Femur (tissue), 1 donor: ENCODE data around the gene PDP2.

Experiments used
- DNase-seq: peaks from one replicate; pipeline ENCODE4 v3.0.0-alpha.2; 2017

The PDP2 gene

DNA sequence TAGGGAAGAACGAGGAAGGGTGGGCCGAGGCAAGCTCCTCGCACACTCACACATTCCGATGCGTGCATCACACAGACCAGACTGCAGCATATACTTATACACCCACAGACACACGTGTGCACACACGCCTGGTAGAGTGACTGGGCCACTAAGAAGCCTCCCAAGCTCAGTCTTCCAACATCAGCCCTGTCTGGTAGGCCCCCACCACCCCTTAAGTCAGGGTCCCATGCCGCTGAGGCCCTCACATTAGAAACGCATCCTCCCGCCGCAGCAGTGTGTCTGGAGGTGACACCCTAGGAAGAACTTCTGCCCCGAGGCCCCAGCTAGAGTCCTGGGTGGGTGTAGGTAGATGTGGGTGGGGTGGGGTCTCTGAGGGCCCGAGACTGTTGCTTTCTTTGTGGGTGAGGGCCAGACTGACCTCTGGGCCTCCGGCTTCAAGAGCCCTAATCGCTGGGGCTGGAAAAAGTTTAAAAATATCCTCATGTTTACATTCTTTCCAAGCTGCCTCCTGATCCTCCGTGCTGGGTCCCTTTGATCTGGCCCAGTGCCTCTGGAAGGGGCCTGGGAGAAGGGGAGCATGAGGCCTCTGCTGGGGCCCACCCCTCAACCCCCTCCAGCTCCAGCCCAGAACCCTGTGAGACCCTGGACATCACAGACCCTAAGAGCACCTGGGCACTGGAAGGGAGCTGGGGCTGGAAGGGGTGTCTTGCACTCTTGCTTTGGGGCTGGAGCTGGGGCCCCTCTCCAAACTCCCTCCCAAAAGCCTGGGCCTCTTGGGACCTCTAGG, 24.7 kb downstream of the PDP2 start:
- no peak for DNase-seq

- no peak for DNase-seq
Measured at GRCh38 chr16:66905633-66906539, 25.6 kb downstream of the PDP2 start.

DNA sequence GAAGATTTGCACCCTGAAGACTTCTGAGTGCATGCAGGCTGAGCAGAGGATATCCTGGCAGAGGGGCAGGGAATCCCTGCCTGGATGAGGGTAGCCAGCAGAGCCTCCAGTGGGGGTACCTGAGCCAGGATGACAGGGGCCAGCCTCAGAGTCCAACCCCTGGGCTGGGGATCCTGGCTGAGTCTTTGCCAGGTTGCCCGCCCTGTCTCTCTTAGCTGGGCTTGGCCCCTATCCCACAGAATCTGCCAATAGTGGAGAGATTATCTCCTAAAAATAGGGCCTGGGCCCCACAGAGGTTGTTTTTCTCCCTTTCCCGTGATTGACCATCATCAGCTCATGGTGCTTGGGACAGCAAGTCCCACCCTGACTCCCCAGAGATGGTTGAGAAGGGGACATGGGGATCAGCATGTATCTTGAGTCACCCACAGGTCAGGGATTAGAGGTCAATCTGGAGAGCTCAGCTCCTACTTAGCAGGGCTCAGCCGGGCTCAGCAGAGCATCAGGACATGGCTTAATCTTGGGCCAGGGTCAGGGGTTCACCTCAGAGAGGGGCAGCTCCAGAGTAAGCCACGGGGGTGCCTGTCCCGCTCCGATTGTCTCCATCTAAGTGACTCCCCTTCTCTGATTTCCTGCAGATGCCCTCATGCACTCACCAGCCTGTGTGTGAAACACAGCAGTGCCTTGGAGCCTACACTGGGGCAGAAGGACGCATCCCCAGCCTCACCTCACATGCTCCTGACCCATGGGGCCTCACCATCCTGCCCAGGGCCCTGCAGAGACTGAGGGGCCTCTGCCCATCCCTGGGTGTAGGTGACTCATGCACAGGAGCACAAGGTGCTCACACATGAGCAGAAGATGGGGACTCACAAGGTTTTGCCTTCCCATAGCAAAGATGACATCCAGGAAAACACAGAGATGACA, 26.9 kb downstream of the PDP2 start:
- DNase-seq = no peak

DNA sequence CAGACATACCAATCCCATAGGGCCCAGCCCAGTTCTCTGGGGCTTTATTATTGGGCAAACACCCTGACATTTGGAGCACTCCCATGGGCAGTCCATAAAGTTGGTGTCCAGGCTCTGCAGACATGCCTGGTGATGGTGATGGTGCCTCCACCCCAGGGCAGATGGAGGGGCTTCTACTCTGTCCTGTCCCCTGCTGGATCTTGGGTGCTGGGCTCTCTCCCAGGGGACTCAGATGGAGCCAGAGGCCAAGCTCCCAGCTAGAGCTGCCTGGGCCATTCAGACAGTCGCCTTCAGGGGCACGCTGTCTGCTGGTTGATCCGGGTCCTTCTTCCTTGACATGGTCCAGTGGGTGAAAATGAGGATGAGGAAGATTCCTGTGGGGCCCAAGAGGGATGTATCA, 27.8 kb downstream of the PDP2 start:
- no peak for DNase-seq

DNA sequence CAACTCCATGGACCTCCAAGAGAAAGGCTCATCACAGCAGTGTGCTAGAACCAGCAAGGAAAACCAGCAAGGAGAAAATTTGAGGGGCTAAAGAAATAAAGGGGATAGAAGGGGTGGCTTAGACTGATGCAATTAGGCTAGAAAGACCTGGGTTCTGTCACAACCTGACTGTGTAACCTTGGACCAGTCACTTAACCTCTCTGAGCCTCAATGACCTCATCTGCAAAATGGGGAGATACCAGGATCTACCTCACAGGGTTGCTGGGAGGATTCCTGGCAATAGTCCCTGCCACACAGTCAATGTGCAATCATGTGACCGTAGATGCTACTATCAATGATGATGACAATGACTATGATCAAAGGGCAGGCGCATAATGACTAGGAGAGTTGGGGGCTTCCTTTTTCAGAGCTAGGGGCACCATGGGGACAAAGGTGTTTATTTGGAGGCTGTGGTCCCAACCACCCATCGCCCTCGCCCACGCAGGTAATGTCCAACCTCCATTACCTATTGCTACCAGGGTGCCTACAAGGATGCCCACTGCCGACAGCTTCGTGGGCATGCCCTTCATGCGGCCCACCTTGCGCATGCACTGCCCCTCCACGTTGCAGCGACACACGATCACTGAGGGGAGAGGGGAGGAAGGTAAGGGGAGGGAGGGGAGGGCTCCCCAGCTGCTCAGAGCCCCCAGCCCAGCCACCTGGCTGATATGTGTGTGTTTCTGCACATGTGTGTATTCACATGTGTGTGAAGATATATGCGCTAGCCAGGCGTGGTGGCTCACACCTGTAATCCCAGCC, 28.6 kb downstream of the PDP2 start:
- no peak for DNase-seq

DNA sequence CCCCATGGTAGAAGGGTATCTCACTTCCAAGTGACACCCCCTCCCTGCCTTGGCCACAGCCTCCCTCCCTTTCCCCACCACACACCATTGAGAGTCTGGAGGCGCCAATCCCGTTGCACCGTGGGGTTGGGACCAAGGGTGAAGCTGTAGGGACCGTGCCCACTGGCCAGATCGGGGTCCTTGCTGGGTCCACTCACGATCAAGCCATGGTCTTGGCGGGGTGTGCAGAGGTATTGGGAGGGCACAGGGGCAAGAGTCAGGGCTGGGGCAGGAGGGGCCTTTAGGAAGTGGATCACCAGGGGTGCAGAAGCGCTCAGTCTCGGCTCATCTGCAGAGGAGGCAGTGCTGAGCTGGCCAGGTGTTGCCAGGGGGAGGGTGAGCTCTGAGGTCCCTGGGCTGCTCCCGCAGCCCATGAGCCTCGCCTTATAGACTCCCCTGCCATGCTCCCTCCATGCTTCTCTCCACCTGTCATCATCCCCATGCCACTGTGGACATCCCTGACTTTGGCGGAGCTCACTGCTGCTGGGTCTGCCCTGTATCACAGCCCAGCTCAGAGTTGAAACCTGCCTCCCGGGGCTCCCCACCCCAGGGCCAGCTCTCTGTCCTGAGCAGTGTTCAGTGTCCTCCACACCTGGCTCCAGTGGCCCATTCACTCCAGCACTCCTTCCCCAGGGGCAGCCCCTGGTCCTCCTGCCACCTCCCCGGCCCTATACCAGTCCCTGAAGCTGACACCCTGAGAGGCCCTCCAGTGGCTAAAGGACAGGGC, 30.0 kb downstream of the PDP2 start:
- no peak for DNase-seq

GRCh38 chr16:66911112-66911511, 30.8 kb downstream of the PDP2 start:
- DNase-seq = no peak

GRCh38 chr16:66911801-66912200, 31.5 kb downstream of the PDP2 start:
- DNase-seq = no peak

- DNase-seq = no peak
Measured at GRCh38 chr16:66913081-66913480, 32.8 kb downstream of the PDP2 start.

DNA sequence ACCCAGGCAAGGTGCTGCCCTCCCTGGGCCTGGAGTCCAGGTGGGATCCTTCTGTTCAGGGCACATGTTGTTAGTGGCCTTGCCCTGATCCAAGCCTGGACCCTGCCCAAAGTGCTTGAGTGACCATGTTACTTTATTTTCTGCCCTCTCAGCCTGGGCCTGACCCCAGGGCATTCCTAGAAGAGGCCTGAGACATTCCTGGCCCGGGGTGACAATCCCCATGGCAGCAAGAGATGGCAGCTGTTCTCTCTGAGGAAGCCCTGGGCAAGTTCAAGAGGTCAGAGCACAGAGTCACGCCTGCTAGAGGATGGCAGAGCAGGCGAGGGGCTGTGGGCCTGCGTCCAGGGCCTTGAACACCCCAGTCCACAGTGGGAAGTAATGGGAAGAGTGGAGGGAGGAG, 33.4 kb downstream of the PDP2 start:
- DNase-seq = no peak

GRCh38 chr16:66914541-66914940, 34.2 kb downstream of the PDP2 start:
- no peak for DNase-seq

DNA sequence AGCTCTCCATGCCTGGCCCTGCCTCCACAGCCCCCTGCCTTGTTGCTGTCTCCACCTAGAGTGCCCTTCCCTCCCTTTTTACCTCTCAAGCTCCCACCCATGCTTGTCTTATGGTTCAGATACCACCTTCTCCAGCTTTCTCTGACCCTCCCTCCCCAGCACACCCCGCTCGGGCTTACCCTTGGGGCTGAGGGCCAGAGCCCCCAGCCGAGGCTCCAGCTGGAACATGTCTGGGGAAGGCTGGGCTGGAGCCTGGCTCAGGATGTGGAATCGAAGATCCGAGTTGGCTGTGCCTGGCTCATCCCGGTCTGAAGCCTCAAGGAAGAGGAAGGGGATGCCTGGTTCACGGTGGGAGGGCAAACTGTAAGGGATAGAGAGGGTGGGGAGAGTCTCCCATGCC, 34.7 kb downstream of the PDP2 start:
- DNase-seq = no peak

GRCh38 chr16:66916518-66916917, 36.2 kb downstream of the PDP2 start:
- no peak for DNase-seq

GRCh38 chr16:66917741-66918140, 37.4 kb downstream of the PDP2 start:
- no peak for DNase-seq

- DNase-seq = no peak
Measured at GRCh38 chr16:66918355-66918754, 38.0 kb downstream of the PDP2 start.

DNA sequence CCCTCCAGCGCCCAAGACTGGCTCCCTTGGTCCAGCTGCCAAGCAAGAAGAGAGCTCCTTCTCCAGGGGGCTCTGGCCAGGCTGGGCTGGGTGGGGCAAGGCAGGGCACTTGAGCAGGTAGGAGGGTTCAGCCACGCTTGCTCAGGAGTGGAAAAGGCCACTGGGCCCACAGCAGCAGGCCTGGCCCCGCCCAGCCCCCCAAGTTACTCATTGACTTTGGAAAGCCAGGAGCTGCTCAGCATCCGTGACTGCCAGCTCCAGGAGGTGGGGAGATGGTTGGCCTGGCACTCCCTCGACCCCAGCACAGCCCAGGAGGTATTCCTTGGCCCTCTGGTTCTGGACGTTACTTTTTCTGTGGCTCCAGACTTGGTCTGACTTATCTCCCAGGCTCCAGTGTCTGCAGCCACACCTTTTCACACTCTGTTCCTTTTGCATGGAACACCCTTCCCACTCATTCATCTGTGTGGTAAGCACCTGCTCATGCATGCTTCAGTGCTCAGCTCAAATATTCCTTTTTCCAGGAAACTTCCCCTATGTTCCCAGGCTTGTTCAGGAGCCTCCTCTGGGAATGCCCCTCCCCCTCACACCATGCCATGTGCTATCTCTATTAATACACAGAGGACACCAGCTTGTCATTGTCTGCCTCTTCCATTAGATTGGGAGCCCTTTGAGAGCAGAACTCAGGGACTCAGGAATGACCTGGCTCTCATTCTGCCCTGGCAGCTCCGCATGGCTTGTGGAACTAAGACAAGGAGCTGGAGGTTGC, 38.7 kb downstream of the PDP2 start, which contains the start of gene CDH16:
CDH16 (minus strand) TSS at position 83 of the 766 bp plus-strand sequence. CDS start 820 bp downstream, outside the sequence.
- DNase-seq = no peak

GRCh38 chr16:66919569-66920298, 39.4 kb downstream of the PDP2 start:
- DNase-seq = no peak

- DNase-seq = no peak
Measured at GRCh38 chr16:66920299-66920590, 39.9 kb downstream of the PDP2 start.

GRCh38 chr16:66920924-66921680, 40.8 kb downstream of the PDP2 start:
- DNase-seq = no peak
